Thoracic aorta endothelial cell (primary cell): ENCODE data around the gene PPIH. TPM values are rescaled to one million over a fixed set of nuclear protein-coding genes. Genes with fewer than 3 reads are reported as not detected.

Experiments
- total RNA-seq: library from RNA; depleted of rRNA; stranded (reverse); fragments of >200 nt; gene quantifications from 2 replicates; pipeline ENCODE4 v1.2.3, GENCODE V29; 2012

The PPIH gene
- total RNA-seq, result 53.5 and 55.1 TPM in 2 replicates

DNA sequence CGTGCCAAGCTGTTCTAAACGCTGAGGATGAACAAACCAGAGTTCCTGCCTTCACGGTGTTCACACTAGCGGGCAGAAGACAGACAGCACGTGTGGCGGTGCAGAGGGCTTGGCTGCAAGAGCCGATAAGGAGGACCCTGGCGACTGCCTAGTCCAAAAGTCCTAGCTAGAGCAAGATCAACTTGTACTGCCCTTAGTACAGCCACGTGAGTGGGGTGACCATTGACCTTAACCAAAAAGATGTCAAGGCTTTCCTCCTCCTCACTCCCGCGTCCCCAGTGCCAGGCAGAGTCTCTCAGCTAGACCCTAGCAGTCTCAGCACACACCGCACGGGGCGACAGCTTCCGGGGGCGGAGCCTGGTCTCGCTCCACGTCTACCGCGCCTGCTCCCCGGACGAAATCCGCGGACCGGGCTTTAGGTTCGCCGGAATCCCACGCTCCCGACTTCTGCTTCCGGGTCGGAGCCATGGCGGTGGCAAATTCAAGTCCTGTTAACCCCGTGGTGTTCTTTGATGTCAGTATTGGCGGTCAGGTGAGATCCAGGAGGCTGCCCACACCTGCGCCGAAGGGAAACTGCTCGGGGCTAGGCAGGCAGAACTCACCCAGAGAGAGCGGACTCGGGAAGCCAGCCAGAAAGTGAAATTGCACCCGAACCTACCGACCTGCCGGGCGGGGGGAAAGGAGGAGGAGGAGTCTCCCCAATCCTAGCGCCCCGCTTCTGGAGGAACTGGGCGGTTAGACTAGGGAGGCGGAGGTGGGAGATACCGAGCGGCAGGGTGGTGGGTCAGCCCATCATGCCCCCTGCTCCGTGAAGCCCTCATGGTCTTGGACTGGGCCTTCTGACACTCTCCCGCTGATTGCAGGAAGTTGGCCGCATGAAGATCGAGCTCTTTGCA lies at the start of gene PPIH:
TSS of gene PPIH (plus strand) at position 443 of the 896 bp plus-strand sequence. CDS start at position 467, 24 bp downstream.

DNA sequence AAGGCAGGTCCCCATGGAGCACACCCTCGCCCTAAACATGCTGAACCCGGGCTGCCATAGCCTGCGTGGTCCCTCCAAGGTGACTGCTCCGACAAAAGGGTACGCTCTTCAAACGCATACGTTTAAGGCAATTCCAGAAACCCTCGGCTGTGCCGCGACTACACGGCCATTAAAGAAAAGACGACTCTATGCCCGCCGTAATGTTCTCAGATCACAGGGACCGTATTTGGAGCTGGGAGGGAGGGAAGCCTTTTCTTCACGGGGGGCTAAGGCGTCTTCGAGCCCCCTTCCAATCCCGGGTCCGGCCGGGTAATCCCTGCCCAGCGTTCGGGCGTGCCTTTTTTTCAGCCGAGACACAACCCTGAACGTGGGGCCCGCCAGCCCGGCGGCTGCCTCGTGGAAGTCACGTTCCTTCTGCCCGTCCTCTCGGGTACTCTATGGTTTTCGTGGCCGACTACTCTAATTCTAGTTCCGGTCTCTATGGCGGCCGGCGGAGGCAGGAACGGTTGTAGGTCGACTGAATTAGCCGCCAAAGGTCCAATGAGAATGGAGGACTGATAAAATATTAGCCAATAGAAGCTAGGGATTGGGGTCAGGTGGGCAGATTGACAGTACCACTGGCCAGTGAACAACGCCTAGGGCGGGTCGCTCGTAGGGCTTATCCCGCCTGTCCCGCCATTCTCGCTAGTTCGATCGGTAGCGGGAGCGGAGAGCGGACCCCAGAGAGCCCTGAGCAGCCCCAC lies 23.7 kb downstream of the PPIH start, which contains the start of gene YBX1:
TSS of gene YBX1 (plus strand) at position 678 of the 743 bp plus-strand sequence. CDS start 148 bp downstream, outside the sequence.

Other genes starting within 250 kb of the PPIH start
- 0.53 and 0.79 TPM in 2 replicates for gene ZMYND12, start 202.4 kb upstream of the PPIH start, total RNA-seq
- 35.5 and 39.2 TPM in 2 replicates for gene PPCS, start 201.9 kb upstream of the PPIH start, total RNA-seq
- 0.53 and 0.72 TPM in 2 replicates for gene CCDC30, start 195.1 kb upstream of the PPIH start, total RNA-seq
- 788 and 803 TPM in 2 replicates for gene YBX1, start 24.0 kb downstream of the PPIH start, total RNA-seq
- gene CLDN19, start 81.8 kb downstream of the PPIH start, total RNA-seq, result not detected in 2 replicates
- gene P3H1, start 108.6 kb downstream of the PPIH start, total RNA-seq, result 107 and 149 TPM in 2 replicates
- gene C1orf50, start 108.8 kb downstream of the PPIH start, total RNA-seq, result 4.8 and 6.5 TPM in 2 replicates
- gene TMEM269, start 126.6 kb downstream of the PPIH start, total RNA-seq, result 0.13 TPM in 1 of 2 replicates, not detected in the other
- gene ERMAP, start 158.7 kb downstream of the PPIH start, total RNA-seq, result 7.0 and 7.8 TPM in 2 replicates
- gene SVBP, start 159.0 kb downstream of the PPIH start, total RNA-seq, result 12.2 and 14.8 TPM in 2 replicates
- 5.7 and 6.2 TPM in 2 replicates for gene ZNF691, start 188.2 kb downstream of the PPIH start, total RNA-seq